Spleen (tissue), 13 donors: ENCODE data around the gene ARMCX4. TPM values are rescaled to one million over a fixed set of nuclear protein-coding genes. Genes with fewer than 3 reads are reported as not detected.

Experiments
- DNase-seq: peaks from one replicate; pipeline ENCODE4 v3.0.0-alpha.2; 2020
- H3K27ac ChIP-seq, 8 donors: fragments of 200-600 bp; sonication (generic) in 7 of 8; 1 replicate in 4 of 8; 2 replicates in 4 of 8; pipeline versions ENCODE4 v1.5.0 to v1.8.0; 2016 to 2021; ENCODE audit warnings: inconsistent platforms in 4 of 8, mild to moderate bottlenecking in 4 of 8, moderate library complexity in 1 of 8
- H3K27me3 ChIP-seq, 7 donors: fragments of 200-600 bp; sonication (generic) in 6 of 7; replicated peaks in 1 of 7; 1 replicate in 4 of 7; 2 replicates in 3 of 7; pipeline versions ENCODE4 v1.5.0 to v1.8.0; 2016 to 2021; ENCODE audit warnings: inconsistent platforms in 3 of 7, mild to moderate bottlenecking in 1 of 7
- H3K36me3 ChIP-seq, 6 donors: fragments of 200-600 bp; sonication (generic) in 5 of 6; 1 replicate in 4 of 6; 2 replicates in 2 of 6; pipeline versions ENCODE4 v1.5.0 to v1.8.0; 2016 to 2021; ENCODE audit warnings: inconsistent platforms in 2 of 6
- H3K4me1 ChIP-seq, 6 donors: fragments of 200-600 bp; sonication (generic) in 5 of 6; 1 replicate in 3 of 6; 2 replicates in 3 of 6; pipeline versions ENCODE4 v1.5.0 to v1.8.0; 2016 to 2021; ENCODE audit warnings: inconsistent platforms in 3 of 6
- H3K4me3 ChIP-seq, 8 donors: fragments of 200-600 bp; sonication (generic) in 7 of 8; 1 replicate in 4 of 8; 2 replicates in 4 of 8; pipeline versions ENCODE4 v1.5.0 to v1.8.0; 2016 to 2021; ENCODE audit warnings: inconsistent platforms in 4 of 8, mild to moderate bottlenecking in 4 of 8, moderate library complexity in 2 of 8
- H3K9me3 ChIP-seq, 8 donors: fragments of 200-600 bp; sonication (generic) in 7 of 8; 1 replicate in 4 of 8; 2 replicates in 4 of 8; pipeline versions ENCODE4 v1.5.0 to v1.8.0; 2016 to 2021; ENCODE audit warnings: inconsistent platforms in 4 of 8
- POLR2A ChIP-seq, 3 donors: fragments of 450-650 bp; IDR thresholded peaks; one replicate each; pipeline ENCODE4 v1.5.1; 2017; ENCODE audit warnings: antibody characterized with exemption in 3 of 3, mild to moderate bottlenecking in 1 of 3
- POLR2AphosphoS5 ChIP-seq, 3 donors: sonication (generic); formaldehyde crosslinking; IDR thresholded peaks; one replicate each; pipeline ENCODE4 v1.5.1; 2017; ENCODE audit warnings: antibody characterized with exemption in 3 of 3
- WGBS, 5 donors: extraction: QIAGEN DNeasy Blood & Tissue Kit in 3 of 5; methylation state at CpG; one replicate each; pipeline versions ENCODE4 v1.1.5 to v1.1.7; 2013 to 2018; 5-methylcytosine and 5-hydroxymethylcytosine counted together
- intact Hi-C: fragments of 100-400 bp; cut with DNase I; formaldehyde crosslinking; loops from one replicate; pipeline ENCODE4 v1.15.0; 2023; ENCODE audit warnings: low total_unique reads
- long read RNA-seq, 2 donors: transcript quantifications; one replicate each; lab custom pipeline, GENCODE V29; 2026
- polyA plus RNA-seq, 3 donors: library from polyadenylated mRNA; stranded (reverse); fragments of 200-250 nt; gene quantifications; one replicate each; pipeline ENCODE4 v1.2.1, GENCODE V29; 2013
- total RNA-seq, 7 donors: library from RNA; depleted of rRNA in 3 of 7; stranded (reverse); fragments of >200 nt in 3 of 7; fragmentation: NEBNext Ultra II Directional in 4 of 7; extraction: Animal tissue kit (Norgen Biotek cat#: 25700) in 4 of 7; gene quantifications; one replicate each; pipeline versions ENCODE4 v1.1.0 to v1.2.1, GENCODE V29; 2016 to 2021
- TF ChIP-seq, protein P1 (sequence below), 11 experiments: fragments of 200-600 bp in 7 of 11; fragments of 450-650 bp in 4 of 11; sonication (generic) in 4 of 11; IDR thresholded peaks in 8 of 11; conservative IDR thresholded peaks in 3 of 11; 1 replicate in 7 of 11; 2 replicates in 4 of 11; pipeline versions ENCODE4 v1.4.0 to v1.8.0; 2016 to 2021; ENCODE audit warnings: antibody characterized with exemption in 11 of 11, inconsistent platforms in 4 of 11, mild to moderate bottlenecking in 1 of 11
- donor health status: healthy with polysubstance abuse.
- donor health status: DM: no; HTN: no; CAD: no; lungs with moderate emphysema.
- donor health status: DM: no; HTN: no; CAD: no.
- donor health status: Bipolar disorder and iron deficiency.
- donor health status: healthy.
- donor health status: DM: no; HTN: no; CAD: no.
- donor health status: DM: yes; HTN: yes; CAD: no.

The ARMCX4 gene
- total RNA-seq: 10 to 100 TPM in 6 of 7 donors, 1 to 10 TPM in 1; 8.3 to 20.3 (median 17.5) TPM
- 1 to 10 TPM; 4.0 to 8.0 (median 5.6) TPM for polyA plus RNA-seq
- long read RNA-seq, donor 1, partial matches to known transcripts: 0 of 1 reads
- long read RNA-seq, donor 1, other reads (novel, unspliced or antisense): 0 of 1 reads
- long read RNA-seq, donor 2, partial matches to known transcripts: 0 of 1 reads
- long read RNA-seq, donor 2, other reads (novel, unspliced or antisense): 0 of 1 reads

- Histone ChIP-seq H3K9me3 (no peaks in the 10 kb centered on the region), H3K36me3 (no peaks in the 10 kb centered on the region), H3K27me3 (peaks cover 0 to 9% (median under 1%) of the 10 kb centered on the region in 7 donors), H3K4me3 (peak within 1 kb of the TSS; percentile 16 to 63 (median 32)), H3K27ac (peak within 1 kb of the TSS in 1 of 8 donors; percentile 33), H3K4me1 (no peaks in the 10 kb centered on the region)
- 4 to 40% (median 15%) methylated on average over 5 to 50 of the region's 50 CpGs for WGBS, 5 donors
- DNase-seq: no peak
- TF ChIP-seq, protein P1, sequence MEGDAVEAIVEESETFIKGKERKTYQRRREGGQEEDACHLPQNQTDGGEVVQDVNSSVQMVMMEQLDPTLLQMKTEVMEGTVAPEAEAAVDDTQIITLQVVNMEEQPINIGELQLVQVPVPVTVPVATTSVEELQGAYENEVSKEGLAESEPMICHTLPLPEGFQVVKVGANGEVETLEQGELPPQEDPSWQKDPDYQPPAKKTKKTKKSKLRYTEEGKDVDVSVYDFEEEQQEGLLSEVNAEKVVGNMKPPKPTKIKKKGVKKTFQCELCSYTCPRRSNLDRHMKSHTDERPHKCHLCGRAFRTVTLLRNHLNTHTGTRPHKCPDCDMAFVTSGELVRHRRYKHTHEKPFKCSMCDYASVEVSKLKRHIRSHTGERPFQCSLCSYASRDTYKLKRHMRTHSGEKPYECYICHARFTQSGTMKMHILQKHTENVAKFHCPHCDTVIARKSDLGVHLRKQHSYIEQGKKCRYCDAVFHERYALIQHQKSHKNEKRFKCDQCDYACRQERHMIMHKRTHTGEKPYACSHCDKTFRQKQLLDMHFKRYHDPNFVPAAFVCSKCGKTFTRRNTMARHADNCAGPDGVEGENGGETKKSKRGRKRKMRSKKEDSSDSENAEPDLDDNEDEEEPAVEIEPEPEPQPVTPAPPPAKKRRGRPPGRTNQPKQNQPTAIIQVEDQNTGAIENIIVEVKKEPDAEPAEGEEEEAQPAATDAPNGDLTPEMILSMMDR (IDR thresholded peaks at IDR 0.05 in 8 of 11, conservative IDR thresholded peaks at IDR 0.05 in 3 of 11): no peak
- TF ChIP-seq POLR2A (IDR thresholded peaks at IDR 0.05) (no peak), POLR2AphosphoS5 (IDR thresholded peaks at IDR 0.05) (peak; percentile 10 to 69 (median 64))
- intact Hi-C loops: no loop called here
Measured at GRCh38 chrX:101485212-101485949, at the start of gene ARMCX4. Gene ARMCX4, plus strand, starts transcription at chrX:101485456. Its CDS starts 3,134 bp downstream, at chrX:101488590.

- Histone ChIP-seq H3K27ac (no peak overlapping the region), H3K4me3 (no peak overlapping the region), H3K36me3 (peaks cover 0 to 54% (median 12%) of the 10 kb centered on the region in 6 donors), H3K9me3 (no peaks in the 10 kb centered on the region), H3K27me3 (no peaks in the 10 kb centered on the region), H3K4me1 (no peaks in the 10 kb centered on the region)
- intact Hi-C loops: no loop called here
- TF ChIP-seq POLR2A (IDR thresholded peaks at IDR 0.05) (no peak), POLR2AphosphoS5 (IDR thresholded peaks at IDR 0.05) (peak in 1 of 3 donors; percentile 13)
- DNase-seq: no peak
- WGBS, 5 donors: 60 to 81% (median 73%) methylated on average over 2 of the region's 2 CpGs
Measured at GRCh38 chrX:101442085-101442484, 43.2 kb upstream of the ARMCX4 start.

DNA sequence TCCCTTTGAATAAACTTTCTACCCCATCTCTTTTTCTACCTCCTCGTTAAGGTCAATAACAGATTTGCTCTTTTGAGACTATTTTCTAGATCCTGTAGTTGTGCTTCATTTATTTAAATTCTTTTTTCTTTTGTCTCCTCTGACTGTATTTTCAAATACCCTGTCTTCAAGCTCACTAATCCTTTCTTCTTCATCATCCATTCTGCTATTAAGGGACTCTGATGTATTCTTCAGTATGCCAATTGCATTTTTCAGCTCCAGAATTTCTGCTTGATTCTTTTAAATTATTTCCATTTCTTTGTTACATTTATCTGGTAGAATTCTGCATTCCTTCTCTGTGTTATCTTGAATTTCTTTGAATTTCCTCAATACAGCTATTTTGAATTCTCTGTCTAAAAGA is 36.0 kb upstream of the ARMCX4 start:
- Histone ChIP-seq H3K4me1 (no peaks in the 10 kb centered on the region), H3K4me3 (no peak overlapping the region), H3K27me3 (no peaks in the 10 kb centered on the region), H3K36me3 (peaks cover 0 to 45% (median under 1%) of the 10 kb centered on the region in 6 donors), H3K9me3 (peaks cover 0 to 12% (median 0%) of the 10 kb centered on the region in 8 donors), H3K27ac (no peak overlapping the region)
- 86 to 100% (median 93%) methylated on average over 1 of the region's 1 CpG for WGBS, 5 donors
- intact Hi-C loops: no loop called here
- no peak for DNase-seq
- TF ChIP-seq POLR2AphosphoS5 (IDR thresholded peaks at IDR 0.05) (no peak), POLR2A (IDR thresholded peaks at IDR 0.05) (no peak)
- TF ChIP-seq, protein P1 (IDR thresholded peaks at IDR 0.05 in 8 of 11, conservative IDR thresholded peaks at IDR 0.05 in 3 of 11): no peak

- Histone ChIP-seq H3K36me3 (peaks cover 0 to 38% (median 0%) of the 10 kb centered on the region in 6 donors), H3K27me3 (no peaks in the 10 kb centered on the region), H3K4me1 (no peaks in the 10 kb centered on the region), H3K9me3 (peaks cover 0 to 12% (median 0%) of the 10 kb centered on the region in 8 donors), H3K27ac (no peak overlapping the region), H3K4me3 (no peak overlapping the region)
- TF ChIP-seq, protein P1 (IDR thresholded peaks at IDR 0.05 in 8 of 11, conservative IDR thresholded peaks at IDR 0.05 in 3 of 11): no peak
- TF ChIP-seq POLR2A (IDR thresholded peaks at IDR 0.05) (no peak), POLR2AphosphoS5 (IDR thresholded peaks at IDR 0.05) (no peak)
- 49 to 92% (median 85%) methylated on average over 2 of the region's 2 CpGs for WGBS, 5 donors
- no peak for DNase-seq
- intact Hi-C loops: no loop called here
Measured at GRCh38 chrX:101450085-101450484, 35.2 kb upstream of the ARMCX4 start.
